HUES48 (cell line): ENCODE data around the gene HSD11B2.

Experiments
- H3K27ac ChIP-seq: one replicate; pipeline ENCODE4 v1.7.0; 2013; ENCODE audit warnings: low read depth, low read length, inconsistent platforms
- H3K27me3 ChIP-seq: 2 replicates; pipeline ENCODE4 v1.6.1; 2013; ENCODE audit warnings: mild to moderate bottlenecking, low read length; ENCODE audit not compliant: control insufficient read depth, insufficient read depth
- H3K36me3 ChIP-seq: 2 replicates; pipeline ENCODE4 v1.6.1; 2013; ENCODE audit warnings: low read length; ENCODE audit not compliant: control insufficient read depth, insufficient read depth
- H3K4me1 ChIP-seq: 2 replicates; pipeline ENCODE4 v1.6.1; 2013; ENCODE audit warnings: mild to moderate bottlenecking, low read length; ENCODE audit not compliant: control insufficient read depth, insufficient read depth
- H3K4me3 ChIP-seq: 2 replicates; pipeline ENCODE4 v1.5.1; 2013; ENCODE audit warnings: mild to moderate bottlenecking, low read depth, low read length
- H3K9ac ChIP-seq: 2 replicates; pipeline ENCODE4 v1.6.1; 2013; ENCODE audit warnings: mild to moderate bottlenecking, low read depth, low read length, moderate library complexity
- H3K9me3 ChIP-seq: 2 replicates; pipeline ENCODE4 v1.6.1; 2013; ENCODE audit warnings: low read length; ENCODE audit not compliant: control insufficient read depth, insufficient read depth

HSD11B2 gene

DNA sequence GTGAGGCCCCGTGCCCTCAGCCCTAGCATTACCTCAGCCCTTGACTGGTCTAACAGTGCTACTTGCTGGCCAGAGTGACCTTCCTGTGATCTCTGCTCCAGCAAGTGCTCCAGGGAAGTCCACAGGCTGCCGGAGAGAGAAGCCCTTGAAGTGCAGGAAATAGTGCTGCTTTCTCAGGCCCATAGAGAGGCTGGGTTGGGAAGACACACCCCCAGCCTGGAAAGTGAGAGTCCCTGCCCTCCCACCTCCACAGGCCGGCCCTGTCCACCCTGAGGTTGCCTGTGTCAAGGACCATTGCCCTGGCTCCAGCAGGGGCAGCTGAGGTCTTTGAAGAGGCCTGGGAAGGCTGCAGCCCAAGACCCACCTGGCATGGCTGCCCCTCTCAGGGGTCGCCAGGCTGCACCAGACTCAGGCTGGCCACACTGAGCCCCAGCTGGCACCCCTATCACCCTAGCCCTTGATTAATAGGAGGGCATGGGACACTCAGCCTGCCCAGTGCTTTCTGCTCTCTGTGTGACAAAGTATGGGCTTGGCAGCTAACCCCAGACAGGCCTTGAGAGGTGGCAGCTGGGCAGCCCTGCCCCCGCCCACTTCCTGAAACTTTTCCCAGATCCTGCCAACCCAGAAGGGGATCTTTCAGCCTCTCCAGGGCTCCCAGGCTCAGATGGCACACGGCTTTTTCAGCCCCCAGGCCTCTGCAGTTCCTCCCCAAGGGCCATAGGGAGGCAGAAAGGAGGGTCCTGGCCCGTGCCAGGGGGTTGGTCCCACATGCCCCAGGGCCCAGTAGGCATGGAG lies 28.3 kb downstream of the HSD11B2 start:
- no peak overlapping the region for H3K27ac ChIP-seq
- no peaks in the 10 kb centered on the region for H3K9me3 ChIP-seq
- H3K4me3 ChIP-seq = no peak overlapping the region
- H3K36me3 ChIP-seq = no peaks in the 10 kb centered on the region; the same call in 1 of the 2 replicates
- no peaks in the 10 kb centered on the region for H3K4me1 ChIP-seq
- H3K9ac ChIP-seq = no peak overlapping the region
- no peaks in the 10 kb centered on the region for H3K27me3 ChIP-seq

DNA sequence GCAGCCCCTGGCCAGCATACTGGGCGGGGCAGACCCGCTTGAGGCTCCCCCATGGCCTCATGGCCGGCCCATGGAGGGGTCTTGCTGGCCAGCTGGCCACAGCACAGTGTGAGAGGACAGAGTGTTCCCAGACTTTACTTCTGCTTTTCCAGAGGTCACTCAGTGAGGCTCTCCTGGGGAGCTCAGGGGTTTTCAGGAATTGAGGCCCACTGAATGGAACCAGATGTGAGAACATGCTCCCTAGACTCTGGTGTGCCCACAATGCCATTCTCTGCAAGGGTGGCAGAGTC lies 28.9 kb downstream of the HSD11B2 start:
- H3K9ac ChIP-seq = no peak overlapping the region
- H3K4me1 ChIP-seq = no peaks in the 10 kb centered on the region
- H3K4me3 ChIP-seq = no peak overlapping the region
- H3K27me3 ChIP-seq = no peaks in the 10 kb centered on the region
- H3K36me3 ChIP-seq = no peaks in the 10 kb centered on the region; the same call in 1 of the 2 replicates
- no peak overlapping the region for H3K27ac ChIP-seq
- no peaks in the 10 kb centered on the region for H3K9me3 ChIP-seq

DNA sequence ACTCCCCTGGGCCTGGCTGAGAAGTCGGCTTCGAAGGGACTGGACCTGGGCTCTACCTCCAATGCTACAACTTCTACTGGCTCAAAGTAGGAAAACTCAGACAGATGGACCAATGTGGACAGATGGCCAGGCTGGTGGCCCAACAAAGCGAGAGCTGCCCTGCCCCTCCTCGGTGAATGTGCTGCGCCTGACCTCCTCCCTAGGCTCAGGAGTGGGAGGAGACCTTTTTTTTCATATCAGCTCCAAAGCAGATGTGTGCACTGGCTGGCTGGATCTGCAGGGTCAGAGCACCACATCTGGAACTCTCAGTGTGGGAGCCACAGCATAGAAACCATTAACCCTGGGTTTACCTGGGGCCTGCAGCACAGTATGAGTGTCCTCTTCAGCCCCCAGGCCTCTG lies 29.2 kb downstream of the HSD11B2 start:
- Histone ChIP-seq H3K36me3 (no peaks in the 10 kb centered on the region; the same call in 1 of the 2 replicates), H3K27me3 (no peaks in the 10 kb centered on the region), H3K4me3 (no peak overlapping the region), H3K9ac (no peak overlapping the region), H3K9me3 (no peaks in the 10 kb centered on the region), H3K4me1 (no peaks in the 10 kb centered on the region), H3K27ac (no peak overlapping the region)

DNA sequence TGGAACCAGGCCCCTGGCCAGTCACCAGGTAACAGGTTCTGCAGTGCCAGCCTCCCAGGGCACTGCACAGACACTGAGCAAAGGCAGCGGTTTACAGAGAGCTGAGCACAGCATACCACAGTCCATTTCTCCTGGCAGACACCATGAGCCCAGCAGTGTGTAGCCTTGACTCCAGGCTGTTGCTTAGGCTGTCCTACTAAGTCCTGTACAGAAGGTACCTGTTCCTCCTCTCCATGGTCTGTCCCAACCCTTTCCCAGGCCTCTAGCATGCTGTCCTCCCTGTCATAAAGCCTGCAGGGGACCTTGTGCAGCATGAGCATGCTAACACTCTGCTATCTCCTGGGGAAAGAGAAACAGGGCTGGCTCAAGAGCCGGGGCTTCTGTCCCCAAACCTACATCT lies 30.0 kb downstream of the HSD11B2 start:
- H3K9me3 ChIP-seq = no peaks in the 10 kb centered on the region
- H3K27ac ChIP-seq = no peak overlapping the region
- no peak overlapping the region for H3K9ac ChIP-seq
- H3K27me3 ChIP-seq = no peaks in the 10 kb centered on the region
- 0 out of 2 replicates have a peak, but pooled peaks cover 3% of the 10 kb centered on the region for H3K4me1 ChIP-seq
- no peaks in the 10 kb centered on the region; the same call in 1 of the 2 replicates for H3K36me3 ChIP-seq
- no peak overlapping the region for H3K4me3 ChIP-seq

DNA sequence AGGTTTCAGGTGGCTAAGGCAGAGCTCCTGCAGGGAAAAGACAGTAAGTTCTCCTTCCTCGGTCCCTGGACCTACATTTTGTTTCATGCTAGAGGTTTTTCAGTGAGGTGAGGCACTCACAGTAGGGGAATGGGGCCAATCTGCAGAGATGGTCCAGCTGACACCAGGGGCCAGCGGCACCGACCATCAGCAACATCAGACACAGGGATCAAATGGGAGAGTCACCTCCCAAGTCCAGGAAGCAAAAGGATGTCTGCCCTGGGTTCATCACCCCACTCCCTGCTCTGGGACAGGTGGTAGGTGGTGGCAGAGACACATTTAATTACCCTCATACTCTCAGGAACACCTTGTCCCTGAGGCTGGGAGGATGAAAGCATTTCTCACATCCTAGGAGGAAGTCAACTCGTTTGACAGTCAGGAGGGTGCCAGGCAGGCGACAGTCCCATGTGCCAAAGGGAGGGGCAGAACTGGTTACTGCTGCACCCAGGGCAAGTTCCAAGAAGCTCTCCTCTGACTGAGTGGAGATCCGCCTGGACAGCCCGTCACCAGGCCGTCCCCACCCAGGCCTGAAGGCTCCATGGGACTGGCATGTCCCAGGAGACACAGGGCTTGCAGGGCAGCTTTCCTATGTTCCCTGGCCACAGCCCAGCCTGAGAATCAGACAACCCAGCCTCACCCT lies 30.8 kb downstream of the HSD11B2 start:
- Histone ChIP-seq H3K9me3 (no peaks in the 10 kb centered on the region), H3K4me3 (no peak overlapping the region), H3K27ac (no peak overlapping the region), H3K4me1 (0 out of 2 replicates have a peak, but pooled peaks cover 3% of the 10 kb centered on the region), H3K36me3 (no peaks in the 10 kb centered on the region; the same call in 1 of the 2 replicates), H3K27me3 (no peaks in the 10 kb centered on the region), H3K9ac (no peak overlapping the region)

DNA sequence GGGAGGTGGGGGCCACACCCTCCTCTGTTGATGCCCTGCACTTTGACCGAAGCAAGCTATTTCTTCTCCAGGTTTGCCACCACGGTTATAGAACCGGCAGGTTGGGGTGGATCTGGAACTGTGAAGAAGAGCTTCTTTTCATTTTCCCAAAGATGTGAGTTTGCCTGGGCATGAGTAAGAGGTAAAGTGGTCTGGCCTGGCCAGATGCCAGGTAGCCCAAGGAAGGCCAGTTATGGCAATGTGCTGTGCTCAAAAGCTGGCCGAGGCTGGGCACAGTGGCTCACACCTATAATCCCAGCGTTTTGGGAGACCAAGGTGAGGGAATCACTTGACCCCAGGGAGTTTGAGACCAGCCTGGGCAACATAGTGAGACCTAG lies 31.3 kb downstream of the HSD11B2 start:
- H3K27ac ChIP-seq = no peak overlapping the region
- H3K9me3 ChIP-seq = no peaks in the 10 kb centered on the region
- H3K4me3 ChIP-seq = no peak overlapping the region
- H3K36me3 ChIP-seq = no peaks in the 10 kb centered on the region; the same call in 1 of the 2 replicates
- H3K9ac ChIP-seq = no peak overlapping the region
- H3K27me3 ChIP-seq = no peaks in the 10 kb centered on the region
- 0 out of 2 replicates have a peak, but pooled peaks cover 3% of the 10 kb centered on the region for H3K4me1 ChIP-seq

DNA sequence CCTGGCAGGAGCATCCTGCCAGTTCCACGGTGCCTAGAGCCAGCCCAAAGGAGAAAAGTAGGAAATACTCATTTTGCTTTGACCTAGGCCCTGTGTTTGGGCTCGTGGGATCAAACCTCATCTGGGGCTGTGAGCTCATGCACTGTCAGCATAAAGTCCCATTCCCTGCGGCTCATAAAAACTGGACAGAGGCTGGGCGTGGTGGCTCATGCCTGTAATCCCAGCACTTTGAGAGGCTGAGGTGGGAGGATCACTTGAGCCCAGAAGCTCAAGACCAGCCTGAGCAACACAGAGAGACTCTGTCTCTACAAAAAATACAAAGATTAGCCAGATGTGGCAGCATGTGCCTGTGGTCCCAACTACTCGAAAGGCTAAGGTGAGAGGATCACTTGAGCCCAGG lies 32.1 kb downstream of the HSD11B2 start:
- H3K4me1 ChIP-seq = 0 out of 2 replicates have a peak, but pooled peaks cover 3% of the 10 kb centered on the region
- no peak overlapping the region for H3K4me3 ChIP-seq
- H3K9me3 ChIP-seq = no peaks in the 10 kb centered on the region
- H3K9ac ChIP-seq = no peak overlapping the region
- H3K36me3 ChIP-seq = no peaks in the 10 kb centered on the region; the same call in 1 of the 2 replicates
- H3K27ac ChIP-seq = no peak overlapping the region
- H3K27me3 ChIP-seq = no peaks in the 10 kb centered on the region

DNA sequence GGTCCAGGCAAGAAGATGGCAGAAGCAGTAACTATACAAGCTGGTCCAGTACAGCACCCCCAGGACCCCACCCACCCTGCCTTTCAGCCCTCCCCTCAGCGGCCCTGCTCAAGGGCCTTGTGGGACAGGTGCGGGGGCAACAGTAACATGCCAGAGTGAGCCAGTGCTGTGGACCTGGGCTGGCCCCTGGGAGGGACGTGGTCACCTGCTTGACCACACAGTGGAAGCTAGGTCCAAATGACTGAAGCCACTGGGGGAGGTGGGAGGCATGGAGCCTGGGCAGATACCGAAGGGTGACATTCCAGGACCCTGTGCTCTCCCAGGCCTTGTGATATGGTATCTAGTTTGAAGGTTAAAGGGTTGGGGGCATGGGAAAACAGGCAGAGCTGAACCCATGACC lies 32.8 kb downstream of the HSD11B2 start:
- Histone ChIP-seq H3K36me3 (no peaks in the 10 kb centered on the region; the same call in 1 of the 2 replicates), H3K9ac (no peak overlapping the region), H3K4me3 (no peak overlapping the region), H3K27me3 (no peaks in the 10 kb centered on the region), H3K9me3 (no peaks in the 10 kb centered on the region), H3K4me1 (0 out of 2 replicates have a peak, but pooled peaks cover 3% of the 10 kb centered on the region), H3K27ac (no peak overlapping the region)

DNA sequence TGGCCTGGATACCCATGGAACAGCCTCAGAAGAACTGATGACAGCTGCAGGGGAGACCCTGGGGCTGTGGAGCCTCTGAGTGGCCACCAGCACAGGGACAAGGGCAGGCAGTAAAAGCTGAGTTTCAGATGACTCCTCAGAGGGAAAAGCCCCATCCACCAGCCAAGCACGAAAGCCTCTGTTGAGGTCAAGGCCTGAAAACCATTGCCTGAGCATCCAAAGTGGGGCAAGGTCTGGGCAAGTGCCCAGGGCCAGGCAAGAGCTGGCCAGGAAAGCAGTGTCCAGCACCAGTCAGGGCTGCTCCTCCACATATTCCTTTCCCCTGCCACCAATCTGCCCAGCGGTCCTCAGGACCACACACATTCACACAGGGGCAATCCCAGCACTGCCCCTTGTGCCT lies 33.6 kb downstream of the HSD11B2 start:
- Histone ChIP-seq H3K36me3 (no peaks in the 10 kb centered on the region; the same call in 1 of the 2 replicates), H3K4me3 (no peak overlapping the region), H3K27me3 (no peaks in the 10 kb centered on the region), H3K9me3 (no peaks in the 10 kb centered on the region), H3K27ac (no peak overlapping the region), H3K9ac (no peak overlapping the region), H3K4me1 (0 out of 2 replicates have a peak, but pooled peaks cover 3% of the 10 kb centered on the region)

DNA sequence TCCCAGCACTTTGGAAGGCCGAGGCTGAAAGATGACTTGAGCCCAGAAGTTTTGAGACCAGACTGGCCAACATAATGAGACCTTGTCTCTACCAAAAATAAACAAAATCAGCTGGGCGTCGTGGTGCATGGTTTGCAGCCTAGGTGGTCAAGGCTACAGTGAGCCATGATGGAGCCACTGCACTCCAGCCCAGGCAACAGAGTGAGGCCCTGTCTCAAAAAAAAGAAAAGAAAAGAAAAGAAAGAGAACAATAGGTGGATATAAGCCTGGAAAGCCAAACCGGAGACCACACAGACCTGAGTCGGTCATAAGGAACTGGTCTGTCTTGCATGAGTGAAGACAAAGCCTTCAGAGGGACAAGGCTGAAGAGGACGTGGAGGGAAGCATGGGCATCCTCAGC lies 35.7 kb downstream of the HSD11B2 start:
- H3K4me3 ChIP-seq = no peak overlapping the region
- H3K27ac ChIP-seq = no peak overlapping the region
- H3K27me3 ChIP-seq = no peaks in the 10 kb centered on the region
- no peak overlapping the region for H3K9ac ChIP-seq
- H3K9me3 ChIP-seq = no peaks in the 10 kb centered on the region
- H3K4me1 ChIP-seq = 0 out of 2 replicates have a peak, but pooled peaks cover 3% of the 10 kb centered on the region
- H3K36me3 ChIP-seq = no peaks in the 10 kb centered on the region

DNA sequence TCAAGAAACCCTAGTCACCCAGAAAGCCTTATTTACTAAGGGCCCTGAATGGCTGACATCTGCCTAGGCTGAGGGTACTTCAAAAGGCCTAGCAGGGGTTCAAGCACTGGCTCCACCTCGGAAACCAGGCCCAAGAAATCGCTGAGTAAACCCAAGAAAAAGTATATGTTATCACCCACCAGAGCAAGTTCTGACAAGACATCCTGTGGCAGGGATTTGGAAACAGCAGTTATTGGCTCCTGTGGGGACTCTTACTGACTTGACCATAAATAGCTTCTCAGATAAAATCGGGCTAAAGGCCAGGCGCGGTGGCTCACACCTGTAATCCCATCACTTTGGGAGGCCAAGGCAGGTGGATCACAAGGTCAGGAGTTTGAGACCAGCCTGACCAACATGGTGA lies 37.8 kb downstream of the HSD11B2 start:
- H3K27ac ChIP-seq = no peak overlapping the region
- no peaks in the 10 kb centered on the region for H3K9me3 ChIP-seq
- no peak overlapping the region for H3K9ac ChIP-seq
- H3K27me3 ChIP-seq = no peaks in the 10 kb centered on the region
- H3K4me1 ChIP-seq = 0 out of 2 replicates have a peak, but pooled peaks cover 3% of the 10 kb centered on the region
- H3K4me3 ChIP-seq = no peak overlapping the region
- no peaks in the 10 kb centered on the region for H3K36me3 ChIP-seq
